ENCODE data around the gene DRD4.

DNA sequence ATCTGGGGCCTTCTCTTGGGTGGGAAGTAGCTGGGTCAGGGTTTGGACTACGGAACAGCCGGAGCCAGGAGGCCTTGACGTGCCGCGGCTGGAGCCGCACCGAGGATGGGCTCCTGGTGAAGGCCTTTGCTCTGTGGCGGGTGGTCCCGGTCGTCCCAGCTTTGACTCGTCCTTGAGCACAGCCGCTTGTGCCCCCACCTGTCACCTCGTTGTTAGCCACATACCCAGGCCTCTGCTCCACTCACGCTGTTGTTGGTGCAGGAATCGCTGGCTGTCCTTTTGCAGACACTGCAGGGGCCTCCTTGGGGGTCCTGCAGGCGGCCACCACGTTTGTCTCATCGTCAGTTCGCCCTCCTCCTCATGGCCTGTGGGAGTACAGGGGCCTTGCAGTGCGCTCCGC lies 43.7 kb upstream of the DRD4 start:
- no peak for TF ChIP-seq GATA2 (IDR thresholded peaks at IDR 0.05; ENCODE audit: low read depth, low read length)
- no peak for TF ChIP-seq GATA3 (IDR thresholded peaks at IDR 0.05; ENCODE audit: low read depth, low read length)
